Measurements from ENCODE around the gene KRT27.

The KRT27 gene

GRCh38 chr17:40810494-40810893 is 28.1 kb upstream of the KRT27 start:
- DNase-seq (ENCODE audit: low read depth in 4 of 4, low spot score in 1 of 4) = no peak

- no peak for DNase-seq (ENCODE audit: low read depth in 4 of 4, low spot score in 1 of 4)
Measured at GRCh38 chr17:40809721-40810421, 27.5 kb upstream of the KRT27 start.

DNA sequence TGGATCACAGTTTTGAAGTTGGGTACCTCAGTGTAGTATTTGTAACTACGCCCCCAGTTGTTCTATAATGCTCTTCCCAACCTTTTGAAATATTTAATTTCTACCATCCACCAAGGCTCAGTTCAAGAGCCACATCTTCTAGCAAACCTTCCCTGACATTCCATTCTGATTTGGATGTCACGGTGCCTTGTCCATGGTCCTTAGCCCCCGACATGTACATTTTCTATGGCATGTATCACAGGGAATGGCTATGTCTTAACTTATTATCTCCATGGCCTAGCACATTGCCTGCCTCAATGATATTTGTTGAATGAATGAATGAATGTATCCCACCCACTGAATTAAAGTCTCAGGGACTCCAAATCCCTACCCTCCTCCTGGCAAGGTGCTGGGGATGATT is 23.8 kb upstream of the KRT27 start:
- DNase-seq (ENCODE audit: low read depth in 4 of 4, low spot score in 1 of 4) = no peak

GRCh38 chr17:40803617-40804082 is 21.3 kb upstream of the KRT27 start:
- peak; percentile 46 to 67 (median 64) for DNase-seq (ENCODE audit: low read depth in 4 of 4, low spot score in 1 of 4)

GRCh38 chr17:40801157-40801556 is 18.8 kb upstream of the KRT27 start:
- DNase-seq (ENCODE audit: low read depth in 4 of 4, low spot score in 1 of 4) = no peak

DNA sequence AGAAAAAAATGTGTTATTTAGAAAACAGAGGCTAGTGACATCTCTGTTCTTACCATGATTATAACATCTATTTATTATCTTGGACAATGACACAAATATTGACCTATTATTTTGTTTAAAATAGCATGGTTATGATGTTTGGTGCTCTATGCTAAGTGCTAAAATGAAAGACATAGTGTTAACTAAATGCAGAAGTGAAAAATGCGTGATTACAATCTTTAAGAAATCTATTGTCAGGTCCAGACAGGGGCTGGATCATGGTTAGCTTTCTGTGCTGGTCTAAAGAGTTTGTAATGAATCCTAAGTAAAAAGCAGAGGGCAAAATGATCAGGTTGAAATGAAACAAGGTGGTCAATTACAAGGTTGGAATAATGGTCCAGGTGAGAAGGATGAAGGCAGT is 18.0 kb upstream of the KRT27 start:
- DNase-seq (ENCODE audit: low read depth in 4 of 4, low spot score in 1 of 4) = no peak

GRCh38 chr17:40799859-40800258 is 17.5 kb upstream of the KRT27 start, which contains the start of gene KRT28:
Gene KRT28 (minus strand): TSS chr17:40799959. CDS start chr17:40799893, 66 bp downstream.
- DNase-seq (ENCODE audit: low read depth in 4 of 4, low spot score in 1 of 4) = no peak

DNA sequence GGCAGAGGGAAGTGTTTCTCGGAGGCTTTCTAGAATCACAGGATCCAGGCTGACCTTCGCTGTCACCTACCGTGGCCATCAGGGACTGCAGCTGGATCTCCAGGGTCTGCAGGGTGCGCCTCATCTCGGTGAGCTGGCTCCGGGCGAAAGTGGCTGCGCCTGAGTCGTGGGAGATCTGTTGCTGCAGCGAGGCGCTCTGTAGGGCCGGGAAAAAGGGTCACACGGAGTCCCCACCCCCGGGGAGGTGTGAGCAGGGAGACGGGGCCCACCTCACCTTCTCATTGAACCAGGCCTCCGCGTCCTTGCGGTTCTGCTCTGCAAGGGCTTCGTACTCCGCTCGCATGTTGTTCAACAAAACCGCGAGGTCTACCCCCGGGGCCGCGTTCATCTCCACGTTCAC is 14.5 kb upstream of the KRT27 start:
- no peak for DNase-seq (ENCODE audit: low read depth in 4 of 4, low spot score in 1 of 4)

GRCh38 chr17:40795019-40795667 is 12.8 kb upstream of the KRT27 start:
- DNase-seq (ENCODE audit: low read depth in 4 of 4, low spot score in 1 of 4) = no peak

DNA sequence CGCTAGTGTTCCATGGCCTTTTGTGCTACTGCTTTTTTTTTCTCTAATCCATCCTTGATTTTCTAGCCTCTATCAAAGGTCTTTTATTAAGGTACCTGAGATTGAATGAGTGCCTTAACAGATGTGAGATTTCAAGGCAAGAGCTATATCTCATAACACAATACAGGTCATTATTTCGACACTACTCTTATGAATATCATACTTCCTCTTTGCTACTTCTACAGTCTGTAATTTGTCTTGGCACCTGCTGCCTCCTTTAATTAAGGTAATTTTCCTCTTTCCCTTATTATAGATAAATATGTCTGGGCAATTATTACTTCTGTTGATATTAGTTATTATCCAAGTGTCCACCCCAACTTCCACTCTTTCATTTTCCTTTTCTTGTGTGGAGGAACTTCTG is 12.1 kb upstream of the KRT27 start:
- no peak for DNase-seq (ENCODE audit: low read depth in 4 of 4, low spot score in 1 of 4)

DNA sequence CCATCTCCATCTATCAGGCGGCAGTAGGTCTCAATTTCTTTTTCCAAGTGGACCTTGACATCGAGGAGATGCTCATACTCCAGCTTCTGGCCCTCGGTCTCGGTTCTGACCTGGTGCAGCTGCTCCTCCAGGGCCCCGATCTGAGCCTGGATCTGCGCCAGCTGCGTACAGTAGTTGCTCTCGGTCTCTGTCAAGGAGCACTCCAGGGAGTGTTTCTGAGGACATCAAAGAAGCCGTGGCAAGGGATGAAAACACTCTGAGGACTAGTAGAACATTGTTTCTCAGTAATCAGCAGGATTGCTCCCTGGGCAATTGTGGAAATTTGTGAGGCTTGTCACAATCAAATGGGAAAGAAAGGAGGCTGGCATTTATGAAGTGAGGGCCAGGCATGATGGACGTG is 11.5 kb upstream of the KRT27 start:
- no peak for DNase-seq (ENCODE audit: low read depth in 4 of 4, low spot score in 1 of 4)

GRCh38 chr17:40791787-40792436 is 9.6 kb upstream of the KRT27 start:
- DNase-seq (ENCODE audit: low read depth in 4 of 4, low spot score in 1 of 4) = no peak

GRCh38 chr17:40791111-40791510 is 8.8 kb upstream of the KRT27 start:
- DNase-seq (ENCODE audit: low read depth in 4 of 4, low spot score in 1 of 4) = no peak

GRCh38 chr17:40779181-40779909 is 3.0 kb downstream of the KRT27 start:
- DNase-seq (ENCODE audit: low read depth in 4 of 4, low spot score in 1 of 4) = peak in 1 of 4 experiments; percentile 7

DNA sequence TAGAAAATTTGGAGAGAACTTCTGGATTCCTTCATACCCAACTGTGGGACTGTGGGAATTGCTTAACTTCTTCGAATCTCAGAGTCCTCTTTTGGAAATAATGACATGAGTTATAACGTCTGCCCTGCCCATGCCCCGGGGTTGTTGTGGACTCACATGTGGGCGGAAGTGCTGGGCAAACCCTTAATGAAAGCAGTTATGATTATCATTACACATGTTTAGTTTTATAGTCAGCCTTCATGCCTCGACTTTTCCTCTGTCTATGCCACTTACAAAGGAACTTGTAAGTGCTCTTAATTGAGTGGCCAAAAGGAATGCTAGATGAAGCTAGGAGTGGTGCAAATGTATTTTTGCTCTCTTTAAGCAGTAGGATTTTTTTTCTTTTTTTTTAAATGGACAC is 3.9 kb downstream of the KRT27 start:
- no peak for DNase-seq (ENCODE audit: low read depth in 4 of 4, low spot score in 1 of 4)

- no peak for DNase-seq (ENCODE audit: low read depth in 4 of 4, low spot score in 1 of 4)
Measured at GRCh38 chr17:40777971-40778370, 4.4 kb downstream of the KRT27 start.

DNA sequence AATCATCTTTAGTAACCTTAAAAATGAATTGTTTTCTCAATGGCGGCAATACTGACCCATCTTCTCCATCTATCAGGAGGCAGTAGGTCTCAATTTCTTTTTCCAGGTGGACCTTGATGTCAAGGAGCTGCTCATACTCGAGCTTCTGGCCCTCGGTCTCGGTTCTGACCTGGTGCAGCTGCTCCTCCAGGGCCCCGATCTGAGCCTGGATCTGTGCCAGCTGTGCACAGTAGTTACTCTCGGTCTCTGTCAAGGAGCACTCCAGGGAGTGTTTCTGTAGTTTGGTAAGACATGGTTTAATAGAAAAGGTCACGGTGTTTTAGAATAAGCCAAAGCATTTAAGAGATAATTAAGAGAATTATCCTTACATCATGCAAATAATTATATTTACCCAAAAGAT is 4.9 kb downstream of the KRT27 start:
- DNase-seq (ENCODE audit: low read depth in 4 of 4, low spot score in 1 of 4) = no peak

DNA sequence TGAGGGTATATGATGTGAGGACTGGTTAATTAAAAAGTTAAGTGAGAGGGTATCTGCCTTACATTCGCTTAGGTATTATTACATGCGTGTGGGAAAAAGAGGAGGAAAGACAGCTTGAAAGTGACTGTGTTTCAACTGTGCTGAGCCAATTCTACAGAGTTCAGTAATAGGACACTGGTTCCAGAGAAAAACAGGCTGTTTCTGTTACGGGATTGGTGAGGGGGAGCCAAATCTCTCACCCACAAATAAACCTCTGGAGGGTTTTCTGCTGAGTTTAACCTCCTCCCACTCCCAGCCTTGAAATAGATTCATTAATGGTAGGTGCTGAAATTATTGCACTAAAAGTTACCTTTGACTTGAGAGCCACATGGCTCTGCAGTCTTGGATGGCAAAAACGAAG is 6.4 kb downstream of the KRT27 start:
- no peak for DNase-seq (ENCODE audit: low read depth in 4 of 4, low spot score in 1 of 4)

DNA sequence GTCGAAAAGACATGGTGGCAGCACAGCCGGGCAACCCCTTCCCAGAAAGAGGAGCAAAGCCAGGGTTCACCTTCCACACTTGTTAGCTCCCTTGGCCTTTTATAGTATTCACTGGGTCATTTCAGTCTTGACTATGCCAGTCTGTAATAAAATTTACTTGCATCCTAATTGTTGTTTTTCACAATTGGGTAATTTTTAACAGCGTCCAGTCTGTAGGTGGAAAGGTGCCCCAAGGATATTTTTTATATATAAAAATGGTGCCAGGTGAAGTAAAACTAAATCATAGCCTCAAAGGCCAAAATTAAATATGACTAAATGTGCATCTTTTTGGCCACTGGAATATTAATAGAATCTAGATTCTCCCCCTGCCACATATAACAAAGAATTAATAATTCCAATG is 10.2 kb downstream of the KRT27 start, which contains the start of gene KRT26:
Gene KRT26 (minus strand): TSS at position 101 of the 400 bp plus-strand sequence. CDS start 88 bp downstream, at position 13.
- DNase-seq (ENCODE audit: low read depth in 4 of 4, low spot score in 1 of 4) = no peak

GRCh38 chr17:40765657-40766056 is 16.7 kb downstream of the KRT27 start:
- no peak for DNase-seq (ENCODE audit: low read depth in 4 of 4, low spot score in 1 of 4)

DNA sequence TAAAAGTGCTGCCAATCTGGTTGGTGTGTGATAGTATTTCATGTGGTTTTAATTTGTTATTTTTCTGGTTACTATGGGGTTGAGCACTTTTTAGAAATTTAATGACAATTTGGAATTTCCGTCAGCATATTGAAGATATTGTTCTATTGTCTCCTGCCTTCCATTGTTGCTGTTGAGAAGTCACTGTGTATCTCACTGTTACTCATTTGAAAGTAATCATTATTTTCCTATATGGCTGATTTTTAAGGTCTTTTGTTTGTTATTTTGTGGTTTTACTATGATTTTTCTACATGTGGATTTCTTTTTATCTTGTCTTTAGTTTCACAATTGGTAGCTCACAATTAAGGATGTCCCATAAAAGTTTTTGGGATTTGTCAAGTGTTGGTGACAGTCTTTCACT is 18.6 kb downstream of the KRT27 start:
- no peak for DNase-seq (ENCODE audit: low read depth in 4 of 4, low spot score in 1 of 4)

All from stimulated activated CD4-positive, alpha-beta T cell treated with anti-CD3 and anti-CD28 coated beads, Interleukin-1b, Interleukin-23, amount 100 ng/mL, for 24 hours (primary cell).